Panc1 (cell line): Measurements from ENCODE around the gene EPHX1. TPM values are rescaled to one million over a fixed set of nuclear protein-coding genes. Genes with fewer than 3 reads are reported as not detected.

ENCODE experiments used
- ATAC-seq: fragments of 200-7000 bp; cut with Tn5 transposase; 2 replicates; pipeline ENCODE4 v1.9.1; 2020; ENCODE audit warnings: mild to moderate bottlenecking, moderate library complexity
- BruUV-seq: library from RNA; stranded (reverse); fragments of 400-500 nt; replicated peaks from 2 replicates; lab custom pipeline; 2021; lab: Mats Ljungman, UMichigan
- CTCF ChIA-PET: fragments of 300-600 bp; sonication (Branson Sonifier 250); formaldehyde crosslinking; loops from one replicate; lab custom pipeline; 2022; ENCODE audit warnings: antibody characterized with exemption; lab: Charles Lee
- POLR2A ChIA-PET: fragments of 300-600 bp; sonication (Branson Sonifier 250); formaldehyde crosslinking; loops from one replicate; lab custom pipeline; 2022; ENCODE audit warnings: antibody characterized with exemption; lab: Charles Lee
- DNase-seq: peaks from one replicate; pipeline ENCODE4 v3.0.0-alpha.2; 2010; ENCODE audit warnings: low read depth, low spot score
- H3K27ac ChIP-seq: 2 replicates; pipeline ENCODE4 v1.5.1; 2011; ENCODE audit warnings: mild to moderate bottlenecking, low read length, inconsistent platforms
- H3K27me3 ChIP-seq: fragments of 200-500 bp; sonication (Bioruptor generic); 2 replicates; pipeline ENCODE4 v1.6.0; 2014; ENCODE audit warnings: low read length, inconsistent platforms; ENCODE audit not compliant: control insufficient read depth, insufficient read depth
- H3K36me3 ChIP-seq: fragments of 200-500 bp; sonication (Bioruptor generic); 2 replicates; pipeline ENCODE4 v1.5.1; 2014; ENCODE audit warnings: inconsistent platforms, mild to moderate bottlenecking, low read length, moderate library complexity; ENCODE audit not compliant: control insufficient read depth, insufficient read depth
- H3K4me1 ChIP-seq: 2 replicates; pipeline ENCODE4 v1.5.1; 2011; ENCODE audit warnings: inconsistent platforms, mild to moderate bottlenecking, low read length, moderate library complexity; ENCODE audit not compliant: control insufficient read depth, insufficient read depth
- H3K4me3 ChIP-seq, 2 experiments: 2 replicates each; pipeline ENCODE4 v1.5.1; 2011 to 2012; ENCODE audit warnings: low read depth in 2 of 2, low read length in 2 of 2, mild to moderate bottlenecking in 2 of 2, inconsistent platforms in 1 of 2, moderate library complexity in 1 of 2
- H3K9me3 ChIP-seq: fragments of 200-500 bp; sonication (Bioruptor generic); 2 replicates; pipeline ENCODE4 v1.5.1; 2014; ENCODE audit warnings: low read depth, mild to moderate bottlenecking, inconsistent platforms, low read length, moderate library complexity; ENCODE audit not compliant: control insufficient read depth, insufficient read depth
- CTCF ChIP-seq: fragments of 450-650 bp; IDR thresholded peaks from 2 replicates; pipeline ENCODE4 v1.5.1; 2017; ENCODE audit warnings: mild to moderate bottlenecking
- POLR2AphosphoS5 ChIP-seq: IDR thresholded peaks from 2 replicates; pipeline ENCODE4 v1.6.1; 2012; ENCODE audit warnings: mild to moderate bottlenecking, low read depth, low read length, moderate library complexity
- REST ChIP-seq, 2 experiments: IDR thresholded peaks; 2 replicates each; pipeline ENCODE4 v1.6.1; 2011 to 2012; ENCODE audit warnings: low read depth in 2 of 2, control low read depth in 1 of 2, low read length in 1 of 2, mild to moderate bottlenecking in 1 of 2, moderate library complexity in 1 of 2; ENCODE audit not compliant: insufficient read depth in 1 of 2
- SIN3A ChIP-seq: IDR thresholded peaks from 2 replicates; pipeline ENCODE4 v1.6.1; 2012; ENCODE audit warnings: low read depth, mild to moderate bottlenecking, low read length, moderate library complexity, borderline replicate concordance; ENCODE audit not compliant: insufficient read depth
- TCF7L2 ChIP-seq: IDR thresholded peaks from 2 replicates; pipeline ENCODE4 v1.6.1; 2011; ENCODE audit warnings: mild to moderate bottlenecking, low read depth, low read length, inconsistent platforms
- in situ Hi-C: cut with HindIII; loops from 2 replicates; pipeline ENCODE4 v1.10.0; 2016; ENCODE audit warnings: low sequenced_read_pairs, low pct_unique_long_range_greater_than_20kb
- intact Hi-C: fragments of 100-400 bp; cut with micrococcal nuclease; formaldehyde crosslinking; loops from one replicate; pipeline ENCODE4 v1.10.0; 2022; ENCODE audit not compliant: unreplicated experiment
- total RNA-seq: library from RNA; stranded (reverse); gene quantifications from one replicate; pipeline ENCODE4 v1.2.1, GENCODE V29; 2021; ENCODE audit not compliant: unreplicated experiment

The EPHX1 gene
- total RNA-seq, 1 experiment from 2014 or later, result 76.4 TPM

GRCh38 chr1:225811622-225812487 lies 1.9 kb downstream of the EPHX1 start:
- H3K27me3 ChIP-seq, result no peaks in the 10 kb centered on the region
- ATAC-seq (no peak), DNase-seq (no peak)
- H3K4me1 ChIP-seq, result peaks cover 41% of the 10 kb centered on the region
- H3K4me3 ChIP-seq, result peak overlapping the region in 1 of 2 experiments; percentile 62; a peak in 2 of 4 replicates
- TF ChIP-seq CTCF (peak; percentile 86), POLR2AphosphoS5 (no peak), REST (IDR thresholded peaks at IDR 0.05; ENCODE audit: insufficient read depth in 1 of 2, low read depth in 2 of 2, low read length in 1 of 2) (no peak), TCF7L2 (no peak), SIN3A (no peak)
- H3K9me3 ChIP-seq, result no peaks in the 10 kb centered on the region
- no peak overlapping the region for H3K27ac ChIP-seq
- no TSS peak for BruUV-seq
- no peaks in the 10 kb centered on the region for H3K36me3 ChIP-seq
- ChIA-PET CTCF (interaction anchor here (0.6 to 1.0 kb wide), 4 partner anchors 35 to 486 kb away, joined by 3 to 10 read pairs (median 8); partner anchors contain the start of gene SRP9), POLR2A (no interaction called here)
- in situ Hi-C loops, result no loop called here
- intact Hi-C loops, result no loop called here

- ChIA-PET POLR2A (interaction anchor here (0.5 kb wide), 1 partner anchor 201 kb away, joined by 4 read pairs; no protein-coding TSS in a partner anchor), CTCF (interaction anchor here (0.6 kb wide), 2 partner anchors 50 to 487 kb away, joined by 6 to 10 read pairs; no protein-coding TSS in a partner anchor)
- Histone ChIP-seq H3K9me3 (no peaks in the 10 kb centered on the region), H3K36me3 (no peaks in the 10 kb centered on the region), H3K27me3 (no peaks in the 10 kb centered on the region), H3K27ac (peak overlapping the region; percentile 51), H3K4me3 (no peak overlapping the region), H3K4me1 (peaks cover 49% of the 10 kb centered on the region)
- in situ Hi-C loops, result no loop called here
- DNase-seq (no peak), ATAC-seq (no peak)
- intact Hi-C loops, result no loop called here
- TF ChIP-seq REST (IDR thresholded peaks at IDR 0.05; ENCODE audit: insufficient read depth in 1 of 2, low read depth in 2 of 2, low read length in 1 of 2) (no peak), SIN3A (no peak), CTCF (no peak), TCF7L2 (no peak), POLR2AphosphoS5 (no peak)
- no TSS peak for BruUV-seq
Observed at GRCh38 chr1:225812488-225813213, 2.7 kb downstream of the EPHX1 start.
